HFF-Myc (cell line): ENCODE data around the gene PRSS57.

Experiments
- DNase-seq: peaks from one replicate; pipeline ENCODE4 v3.0.0-alpha.2; 2011; ENCODE audit warnings: low read depth; ENCODE audit errors: extremely low read depth
- H3K4me3 ChIP-seq: replicated peaks from 2 replicates; pipeline ENCODE4 v1.5.1; 2011; ENCODE audit warnings: low read depth, mild to moderate bottlenecking, control low read depth, low read length
- CTCF ChIP-seq: IDR thresholded peaks from 2 replicates; pipeline ENCODE4 v1.5.1; 2012; ENCODE audit warnings: mild to moderate bottlenecking, low read depth, low read length, control low read depth; ENCODE audit errors: missing control alignments

Gene PRSS57

GRCh38 chr19:738509-739128 is 43.4 kb upstream of the PRSS57 start:
- no peak for DNase-seq
- no peak for TF ChIP-seq CTCF
- no peak overlapping the region for H3K4me3 ChIP-seq

GRCh38 chr19:737591-738093 is 42.4 kb upstream of the PRSS57 start:
- no peak for DNase-seq
- peak; percentile 58 for TF ChIP-seq CTCF
- H3K4me3 ChIP-seq = no peak overlapping the region

GRCh38 chr19:736125-736524 is 40.9 kb upstream of the PRSS57 start:
- H3K4me3 ChIP-seq = no peak overlapping the region
- no peak for TF ChIP-seq CTCF
- DNase-seq = no peak

GRCh38 chr19:734716-735115 is 39.5 kb upstream of the PRSS57 start:
- no peak for TF ChIP-seq CTCF
- no peak for DNase-seq
- no peak overlapping the region for H3K4me3 ChIP-seq

GRCh38 chr19:732148-733069 is 37.2 kb upstream of the PRSS57 start:
- no peak for DNase-seq
- TF ChIP-seq CTCF = no peak
- H3K4me3 ChIP-seq = no peak overlapping the region

GRCh38 chr19:731000-731399 is 35.7 kb upstream of the PRSS57 start:
- no peak for DNase-seq
- H3K4me3 ChIP-seq = no peak overlapping the region
- no peak for TF ChIP-seq CTCF
